HCT116 (cell line): ENCODE results near the gene ECM1. TPM values are rescaled to one million over a fixed set of nuclear protein-coding genes. Genes with fewer than 3 reads are reported as not detected.
A peak's percentile ranks its signal among the peaks of the same experiment; 100 is the strongest.

Source experiments
- ATAC-seq: fragments of 200-7000 bp; cut with Tn5 transposase; 2 replicates; pipeline ENCODE4 v1.9.1; 2020; ENCODE audit warnings: mild to moderate bottlenecking, moderate library complexity
- BruUV-seq: library from RNA; stranded (reverse); fragments of 400-500 nt; replicated peaks from 2 replicates; lab custom pipeline; 2021; lab: Mats Ljungman, UMichigan
- CTCF ChIA-PET: fragments of 300-600 bp; sonication (Branson Sonifier 250); formaldehyde crosslinking; loops from one replicate; lab custom pipeline; 2021; ENCODE audit warnings: antibody characterized with exemption; lab: Charles Lee
- POLR2A ChIA-PET: fragments of 300-600, 350-600 bp; sonication (Branson Sonifier 250); formaldehyde crosslinking; loops from one replicate; lab custom pipeline; 2021; ENCODE audit warnings: antibody characterized with exemption; lab: Charles Lee
- RAD21 ChIA-PET, 2 experiments: fragments of 300-600 bp; sonication (Branson Sonifier 250); formaldehyde crosslinking; loops; one replicate each; lab custom pipeline; 2023; ENCODE audit warnings: low total read pairs in 2 of 2; ENCODE audit not compliant: uncharacterized antibody in 2 of 2, unreplicated experiment in 2 of 2, low non-redundant PET in 1 of 2; lab: Charles Lee
- DNase-seq: peaks from one replicate; pipeline ENCODE4 v3.0.0-alpha.2; 2010; ENCODE audit warnings: low read depth, low spot score
- H2AFZ ChIP-seq: fragments of 200-600 bp; shearing (Covaris generic), sonication (generic); 2 replicates; pipeline ENCODE4 v1.6.1; 2017; ENCODE audit warnings: low read depth, mixed run types, mixed read lengths, antibody characterized with exemption, low read length; ENCODE audit not compliant: poor library complexity, severe bottlenecking
- H3K27ac ChIP-seq: 2 replicates; pipeline ENCODE4 v1.5.1; 2012; ENCODE audit warnings: low read depth, low read length
- H3K27me3 ChIP-seq: fragments of 200-600 bp; sonication (generic); 2 replicates; pipeline ENCODE4 v1.6.1; 2016; ENCODE audit warnings: mixed run types, low read length, mixed read lengths; ENCODE audit not compliant: insufficient read depth
- H3K36me3 ChIP-seq, 2 experiments: fragments of 200-500 bp in 1 of 2; fragments of 200-600 bp in 1 of 2; sonication (Bioruptor generic) in 1 of 2; sonication (generic) in 1 of 2; 2 replicates each; pipeline versions ENCODE4 v1.5.1 to v1.6.1; 2014 to 2016; ENCODE audit warnings: low read length in 2 of 2, inconsistent platforms in 1 of 2, mixed read lengths in 1 of 2, mixed run types in 1 of 2; ENCODE audit not compliant: insufficient read depth in 2 of 2, control insufficient read depth in 1 of 2
- H3K4me1 ChIP-seq, 2 experiments: fragments of 200-600 bp in 1 of 2; sonication (generic) in 1 of 2; 2 replicates each; pipeline versions ENCODE4 v1.5.1 to v1.6.1; 2012 to 2017; ENCODE audit warnings: low read length in 2 of 2, inconsistent platforms in 1 of 2, mild to moderate bottlenecking in 1 of 2, mixed read lengths in 1 of 2, mixed run types in 1 of 2, moderate library complexity in 1 of 2; ENCODE audit not compliant: insufficient read depth in 2 of 2, control insufficient read depth in 1 of 2
- H3K4me2 ChIP-seq: fragments of 200-600 bp; sonication (generic); 2 replicates; pipeline ENCODE4 v1.6.1; 2017; ENCODE audit warnings: mixed run types, low read length, mixed read lengths
- H3K4me3 ChIP-seq, 2 experiments: fragments of 200-600 bp in 1 of 2; sonication (generic) in 1 of 2; replicated peaks in 1 of 2; 2 replicates each; pipeline ENCODE4 v1.5.1; 2011 to 2016; ENCODE audit warnings: low read length in 2 of 2, control low read depth in 1 of 2, low read depth in 1 of 2, mild to moderate bottlenecking in 1 of 2, mixed read lengths in 1 of 2, mixed run types in 1 of 2
- H3K79me2 ChIP-seq: fragments of 200-600 bp; sonication (generic); 2 replicates; pipeline ENCODE4 v1.6.1; 2017; ENCODE audit warnings: mild to moderate bottlenecking, mixed run types, low read length, moderate library complexity, mixed read lengths; ENCODE audit not compliant: insufficient read depth
- H3K9ac ChIP-seq: fragments of 200-600 bp; sonication (generic); 2 replicates; pipeline ENCODE4 v1.6.1; 2016; ENCODE audit warnings: low read length, mixed read lengths
- H3K9me2 ChIP-seq: fragments of 200-600 bp; sonication (generic), shearing (Covaris generic); 2 replicates; pipeline ENCODE4 v1.6.1; 2017; ENCODE audit warnings: mixed run types, mild to moderate bottlenecking, moderate library complexity; ENCODE audit not compliant: insufficient read depth
- H3K9me3 ChIP-seq, 2 experiments: fragments of 200-500 bp in 1 of 2; fragments of 200-600 bp in 1 of 2; sonication (Bioruptor generic) in 1 of 2; sonication (generic) in 1 of 2; 2 replicates each; pipeline ENCODE4 v1.6.1; 2014 to 2017; ENCODE audit warnings: low read length in 2 of 2, mixed read lengths in 2 of 2, inconsistent platforms in 1 of 2, low read depth in 1 of 2, mild to moderate bottlenecking in 1 of 2, mixed run types in 1 of 2, moderate library complexity in 1 of 2; ENCODE audit not compliant: control insufficient read depth in 1 of 2, insufficient read depth in 1 of 2
- H4K20me1 ChIP-seq: fragments of 200-600 bp; sonication (generic), shearing (Covaris generic); 2 replicates; pipeline ENCODE4 v1.6.1; 2017; ENCODE audit warnings: mixed run types, mild to moderate bottlenecking, moderate library complexity; ENCODE audit not compliant: insufficient read depth
- CBX3 ChIP-seq: IDR thresholded peaks from 2 replicates; pipeline ENCODE4 v1.6.1; 2012; ENCODE audit warnings: low read depth
- CEBPB ChIP-seq: IDR thresholded peaks from 2 replicates; pipeline ENCODE4 v1.6.1; 2012; ENCODE audit warnings: low read depth
- EGR1 ChIP-seq: IDR thresholded peaks from 2 replicates; pipeline ENCODE4 v1.6.1; 2012; ENCODE audit warnings: low read depth
- ELF1 ChIP-seq: IDR thresholded peaks from 2 replicates; pipeline ENCODE4 v1.6.1; 2012; ENCODE audit warnings: low read depth, borderline replicate concordance
- EZH2 ChIP-seq: fragments of 200-600 bp; sonication (generic); IDR thresholded peaks from 2 replicates; pipeline ENCODE4 v1.6.1; 2017; ENCODE audit warnings: antibody characterized with exemption, mixed run types
- EZH2phosphoT487 ChIP-seq: fragments of 200-600 bp; IDR thresholded peaks from 2 replicates; pipeline ENCODE4 v1.6.1; 2018; ENCODE audit warnings: antibody characterized with exemption, borderline replicate concordance
- FOSL1 ChIP-seq: IDR thresholded peaks from 2 replicates; pipeline ENCODE4 v1.6.1; 2012; ENCODE audit warnings: low read depth
- JUND ChIP-seq: IDR thresholded peaks from 2 replicates; pipeline ENCODE4 v1.6.1; 2012
- POLR2A ChIP-seq: IDR thresholded peaks from 2 replicates; pipeline ENCODE4 v1.7.0; 2011; ENCODE audit warnings: borderline replicate concordance; ENCODE audit not compliant: insufficient read depth, insufficient read length; ENCODE audit errors: extremely low read depth
- POLR2AphosphoS5 ChIP-seq: IDR thresholded peaks from 2 replicates; pipeline ENCODE4 v1.6.1; 2011; ENCODE audit warnings: mild to moderate bottlenecking, low read depth, low read length, moderate library complexity
- RAD21 ChIP-seq: IDR thresholded peaks from 2 replicates; pipeline ENCODE4 v1.6.1; 2012; ENCODE audit warnings: low read depth, mild to moderate bottlenecking
- SP1 ChIP-seq: IDR thresholded peaks from 2 replicates; pipeline ENCODE4 v1.6.1; 2012; ENCODE audit warnings: low read depth
- SRF ChIP-seq: IDR thresholded peaks from 2 replicates; pipeline ENCODE4 v1.6.1; 2012; ENCODE audit warnings: low read depth
- TCF7L2 ChIP-seq: IDR thresholded peaks from 2 replicates; pipeline ENCODE4 v1.7.0; 2011; ENCODE audit warnings: borderline replicate concordance, inconsistent platforms; ENCODE audit not compliant: insufficient read depth, insufficient read length; ENCODE audit errors: extremely low read depth
- YY1 ChIP-seq: IDR thresholded peaks from 2 replicates; pipeline ENCODE4 v1.6.1; 2011; ENCODE audit warnings: low read length, low read depth, moderate library complexity, mild to moderate bottlenecking; ENCODE audit not compliant: insufficient replicate concordance; ENCODE audit errors: extremely low read depth
- ZFX ChIP-seq: fragments of 450-650 bp; IDR thresholded peaks from 2 replicates; pipeline ENCODE4 v1.6.1; 2017
- ZNF274 ChIP-seq: fragments of 200-500 bp; sonication (Bioruptor generic); IDR thresholded peaks from 2 replicates; pipeline ENCODE4 v1.6.1; 2014; ENCODE audit warnings: mild to moderate bottlenecking, low read depth, low read length, inconsistent platforms
- intact Hi-C: fragments of 100-400 bp; cut with micrococcal nuclease; formaldehyde crosslinking; loops from 2 replicates; pipeline ENCODE4 v1.10.0; 2022
- total RNA-seq: library from RNA; stranded (reverse); gene quantifications from one replicate; pipeline ENCODE4 v1.2.1, GENCODE V29; 2021; ENCODE audit not compliant: unreplicated experiment
- TF ChIP-seq, protein P1 (sequence below): IDR thresholded peaks from 2 replicates; pipeline ENCODE4 v1.6.1; 2012
- TF ChIP-seq, protein P2 (sequence below): IDR thresholded peaks from 2 replicates; pipeline ENCODE4 v1.6.1; 2011; ENCODE audit warnings: mild to moderate bottlenecking, low read length, moderate library complexity; ENCODE audit not compliant: insufficient replicate concordance; ENCODE audit errors: extremely low read depth

The ECM1 gene
- total RNA-seq, 1 experiment from 2014 or later, result 2.0 TPM

DNA sequence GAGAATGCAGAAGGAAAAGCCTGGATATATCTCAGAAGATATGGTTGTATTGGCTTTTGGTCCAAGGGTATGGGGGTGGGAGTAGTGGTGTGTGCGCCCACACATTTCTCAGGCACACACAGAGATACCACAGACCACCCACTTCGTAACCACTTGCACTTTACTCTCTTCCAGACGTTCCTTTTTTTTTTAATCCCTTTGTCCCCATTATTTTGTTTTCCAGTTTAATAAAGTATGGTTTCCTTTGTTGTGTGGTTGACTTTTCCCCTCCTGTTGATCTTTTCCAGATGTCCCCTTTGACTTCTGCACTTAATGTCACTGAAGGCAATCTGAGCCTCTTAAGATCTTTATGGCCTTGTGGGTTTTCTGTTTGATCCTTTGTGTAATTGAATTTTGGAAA, 31.2 kb upstream of the ECM1 start (continued):
- TF ChIP-seq RAD21 (no peak), CEBPB (no peak), CBX3 (no peak)

DNA sequence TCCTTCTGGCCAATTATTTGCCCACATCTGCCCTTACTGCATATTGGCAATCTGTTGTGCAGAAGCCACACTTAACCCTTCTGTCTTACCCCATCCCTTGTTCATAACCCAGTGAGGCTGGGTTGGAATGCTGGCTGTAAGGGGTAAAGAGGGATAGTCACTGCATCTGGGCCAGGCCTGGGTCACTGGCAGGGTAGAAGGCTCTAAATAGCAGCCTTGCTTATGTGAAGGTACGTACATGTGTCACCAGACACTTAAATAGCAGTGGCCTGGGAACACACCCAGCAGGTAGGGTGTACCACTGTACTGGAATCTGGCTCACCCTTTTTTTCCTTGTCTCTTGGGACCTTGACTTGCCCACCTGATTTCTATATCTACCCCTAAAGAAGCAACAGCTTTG, 30.6 kb upstream of the ECM1 start:
- POLR2A ChIA-PET, result no interaction called here
- no peak overlapping the region for H3K4me2 ChIP-seq

DNA sequence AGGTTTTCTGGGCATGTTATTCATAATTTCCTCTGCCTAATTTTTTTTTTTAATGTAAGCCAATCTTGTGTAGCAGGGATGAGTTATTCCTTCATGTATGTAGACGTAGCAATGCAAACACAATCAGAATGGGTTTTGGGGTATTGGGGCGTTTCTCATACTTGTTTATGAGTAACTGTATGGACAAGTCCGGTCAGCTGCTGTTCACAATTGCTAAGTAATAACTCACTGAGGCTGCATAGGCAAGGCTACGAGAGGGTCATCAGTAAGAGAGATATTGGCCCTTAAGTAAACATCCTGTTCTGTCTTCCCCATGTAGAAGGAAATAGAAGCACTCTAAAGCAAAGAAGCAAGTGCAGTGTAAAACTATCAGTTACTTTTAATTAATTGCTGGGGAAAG, 30.2 kb upstream of the ECM1 start:
- Histone ChIP-seq H3K4me1 (no peaks in the 10 kb centered on the region), H3K9ac (no peak overlapping the region), H3K27ac (no peak overlapping the region), H2AFZ (no peak overlapping the region), H3K36me3 (no peaks in the 10 kb centered on the region; a peak in 1 of 4 replicates), H3K27me3 (0 out of 2 replicates have a peak, but pooled peaks cover 2% of the 10 kb centered on the region), H3K9me3 (no peaks in the 10 kb centered on the region), H3K9me2 (no peaks in the 10 kb centered on the region), H3K4me3 (no peak overlapping the region), H3K4me2 (no peak overlapping the region), H3K79me2 (no peaks in the 10 kb centered on the region), H4K20me1 (no peaks in the 10 kb centered on the region)
- intact Hi-C loops, result no loop called here
- no peak for DNase-seq
- no peak for ATAC-seq
- RAD21 ChIA-PET, result no interaction called here
- CTCF ChIA-PET, result no interaction called here
- POLR2A ChIA-PET, result no interaction called here
- no TSS peak for BruUV-seq
- no peak for TF ChIP-seq CBX3
- TF ChIP-seq, protein P1, sequence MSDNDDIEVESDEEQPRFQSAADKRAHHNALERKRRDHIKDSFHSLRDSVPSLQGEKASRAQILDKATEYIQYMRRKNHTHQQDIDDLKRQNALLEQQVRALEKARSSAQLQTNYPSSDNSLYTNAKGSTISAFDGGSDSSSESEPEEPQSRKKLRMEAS, result no peak
- no peak for TF ChIP-seq ELF1
- no peak for TF ChIP-seq EZH2
- no peak for TF ChIP-seq EGR1
- no peak for TF ChIP-seq RAD21
- no peak for TF ChIP-seq ZNF274
- no peak for TF ChIP-seq EZH2phosphoT487
- TF ChIP-seq, protein P2, sequence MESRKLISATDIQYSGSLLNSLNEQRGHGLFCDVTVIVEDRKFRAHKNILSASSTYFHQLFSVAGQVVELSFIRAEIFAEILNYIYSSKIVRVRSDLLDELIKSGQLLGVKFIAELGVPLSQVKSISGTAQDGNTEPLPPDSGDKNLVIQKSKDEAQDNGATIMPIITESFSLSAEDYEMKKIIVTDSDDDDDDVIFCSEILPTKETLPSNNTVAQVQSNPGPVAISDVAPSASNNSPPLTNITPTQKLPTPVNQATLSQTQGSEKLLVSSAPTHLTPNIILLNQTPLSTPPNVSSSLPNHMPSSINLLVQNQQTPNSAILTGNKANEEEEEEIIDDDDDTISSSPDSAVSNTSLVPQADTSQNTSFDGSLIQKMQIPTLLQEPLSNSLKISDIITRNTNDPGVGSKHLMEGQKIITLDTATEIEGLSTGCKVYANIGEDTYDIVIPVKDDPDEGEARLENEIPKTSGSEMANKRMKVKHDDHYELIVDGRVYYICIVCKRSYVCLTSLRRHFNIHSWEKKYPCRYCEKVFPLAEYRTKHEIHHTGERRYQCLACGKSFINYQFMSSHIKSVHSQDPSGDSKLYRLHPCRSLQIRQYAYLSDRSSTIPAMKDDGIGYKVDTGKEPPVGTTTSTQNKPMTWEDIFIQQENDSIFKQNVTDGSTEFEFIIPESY, result no peak
- TF ChIP-seq FOSL1, result no peak
- TF ChIP-seq YY1, result no peak
- no peak for TF ChIP-seq TCF7L2
- TF ChIP-seq POLR2A, result no peak
- TF ChIP-seq SRF, result no peak
- TF ChIP-seq ZFX, result no peak
- no peak for TF ChIP-seq JUND
- TF ChIP-seq CEBPB, result no peak
- TF ChIP-seq SP1, result no peak
- no peak for TF ChIP-seq POLR2AphosphoS5

More for the DNA sequence above, 30.6 kb upstream of the ECM1 start:
- ChIA-PET RAD21 (no interaction called here), CTCF (no interaction called here)
- Histone ChIP-seq H2AFZ (no peak overlapping the region), H3K9me2 (no peaks in the 10 kb centered on the region), H3K27ac (no peak overlapping the region), H3K9ac (no peak overlapping the region), H3K27me3 (0 out of 2 replicates have a peak, but pooled peaks cover 2% of the 10 kb centered on the region), H3K4me3 (no peak overlapping the region), H3K79me2 (no peaks in the 10 kb centered on the region)
- no peak; the same call in 1 of the 2 replicates for ATAC-seq
- intact Hi-C loops, result no loop called here
- TF ChIP-seq POLR2AphosphoS5 (peak; percentile 34; the same call in 1 of the 2 replicates), POLR2A (no peak)
- TF ChIP-seq, all 23 proteins: peak for 1
- Histone ChIP-seq H4K20me1 (no peaks in the 10 kb centered on the region), H3K9me3 (no peaks in the 10 kb centered on the region), H3K4me1 (no peaks in the 10 kb centered on the region), H3K36me3 (peaks cover 0 to 3% of the 10 kb centered on the region in 2 experiments; a peak in 1 of 4 replicates)
- no peak for DNase-seq
- no TSS peak for BruUV-seq
